Testis (tissue), 2 donors: ENCODE results near the gene RBM4.

Experiments
- CTCF ChIP-seq, 3 experiments: fragments of 450-650 bp in 2 of 3; fragments of 200-600 bp in 1 of 3; sonication (generic) in 1 of 3; IDR thresholded peaks; one replicate each; pipeline ENCODE4 v1.5.1; 2016 to 2019; ENCODE audit warnings: antibody characterized with exemption in 3 of 3, mild to moderate bottlenecking in 2 of 3, moderate library complexity in 1 of 3
- POLR2A ChIP-seq: fragments of 450-650 bp; IDR thresholded peaks from one replicate; pipeline ENCODE4 v1.6.1; 2017; ENCODE audit warnings: antibody characterized with exemption, mild to moderate bottlenecking, moderate library complexity

DNA sequence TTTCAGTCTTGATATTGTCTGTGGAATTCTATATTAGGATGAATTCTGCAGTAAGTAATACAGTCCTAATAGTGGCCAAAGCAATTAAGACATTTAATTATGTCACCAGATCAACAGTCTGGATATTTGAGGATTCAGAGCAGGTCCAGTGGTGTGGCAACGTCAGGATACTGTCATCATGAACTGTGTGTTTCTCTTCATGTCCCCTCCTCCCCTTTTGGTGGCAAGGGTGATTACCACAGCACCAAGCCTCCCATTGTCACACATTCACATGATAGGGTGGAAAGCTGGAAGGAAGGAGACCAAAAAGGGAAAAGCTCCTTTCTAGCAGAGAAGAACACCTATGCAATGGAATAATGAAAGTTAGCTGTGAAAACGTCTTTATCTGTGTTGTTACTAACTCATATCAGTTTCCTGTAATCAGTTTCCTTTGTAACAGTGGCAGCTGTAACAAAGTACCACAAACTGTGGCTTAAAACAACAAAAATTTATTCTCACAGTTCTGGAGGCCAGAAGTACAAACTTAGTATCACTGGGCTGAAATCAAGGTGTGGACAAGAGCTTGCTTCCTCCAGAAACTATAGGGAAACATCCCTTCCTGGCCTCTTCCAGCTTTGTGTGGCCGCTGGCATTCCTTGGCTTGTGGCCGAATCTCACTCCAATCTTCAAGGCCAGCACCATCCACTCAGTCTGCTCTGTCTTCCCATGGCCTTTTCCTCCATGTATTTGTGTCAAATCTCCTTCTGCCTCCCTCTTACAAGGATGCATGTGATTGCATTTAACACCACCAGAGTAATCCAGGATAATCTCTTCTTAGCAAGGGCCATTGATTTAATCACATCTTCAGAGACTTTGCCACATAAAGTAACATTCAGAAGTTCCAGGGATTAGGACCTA, 28.5 kb upstream of the RBM4 start:
- TF ChIP-seq CTCF (IDR thresholded peaks at IDR 0.05), result no peak
- no peak for TF ChIP-seq POLR2A
